Measurements from ENCODE around the gene TBX1. TPM values are rescaled to one million over a fixed set of nuclear protein-coding genes. Genes with fewer than 3 reads are reported as not detected.

TBX1 gene
- total RNA-seq, 5 donors from 2014 or later (not counting 1 experiment from before 2014, with no cell fraction given), result 0.20 TPM; not detected in 4

DNA sequence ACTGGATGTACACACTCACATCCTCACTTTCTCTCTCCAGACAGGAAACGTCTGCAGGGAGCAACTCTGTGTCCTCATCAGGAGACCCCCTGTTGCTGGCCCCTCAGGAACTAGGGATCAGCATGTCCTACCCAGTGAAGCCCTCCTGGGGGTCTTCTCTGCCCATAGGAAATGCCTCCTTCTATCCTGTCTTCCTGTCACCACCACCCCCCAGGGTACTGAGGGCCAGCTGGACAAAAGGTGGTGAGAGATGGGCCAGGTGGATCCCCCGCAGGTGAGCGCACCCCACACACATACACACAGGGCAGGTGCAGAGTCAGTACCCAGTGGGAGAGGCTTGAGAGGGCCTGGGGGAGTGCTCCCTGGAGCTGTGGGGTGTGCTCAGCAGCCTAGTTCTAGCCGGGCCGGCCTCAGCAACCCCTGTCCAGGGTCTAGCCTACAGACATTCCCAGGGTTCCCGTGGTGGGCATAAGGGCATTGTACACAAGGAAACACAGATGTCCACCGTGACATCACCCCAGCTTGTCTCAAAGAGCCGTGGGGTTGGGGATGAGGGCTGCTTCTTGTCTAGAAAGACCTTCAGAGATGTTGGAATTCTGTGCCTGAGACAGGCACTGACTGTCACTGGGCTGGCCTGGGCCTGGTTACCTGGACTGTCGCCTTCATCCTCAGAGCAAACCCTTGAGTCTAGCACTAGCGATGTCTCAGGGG is 28.0 kb upstream of the TBX1 start:
- CTCF ChIA-PET, result no interaction called here
- no peaks in the 10 kb centered on the region for H3K9me3 Mint-ChIP-seq
- DNase-seq (no peak), ATAC-seq (replicated peaks in 1 of 4) (no peak)
- 92% methylated on average over 8 of the region's 10 CpGs for WGBS (ENCODE audit: insufficient coverage)
- Histone ChIP-seq H3K27ac (ENCODE audit: low read length) (no peak overlapping the region), H3K4me3 (ENCODE audit: control insufficient read depth in 1 of 2, extremely low read depth in 1 of 2, low read length in 1 of 2) (no peak overlapping the region), H3K36me3 (ENCODE audit: control insufficient read depth in 2 of 2, extremely low read depth in 1 of 2, insufficient read depth in 1 of 2, low read length in 1 of 2) (no peaks in the 10 kb centered on the region), H3K4me1 (ENCODE audit: control insufficient read depth in 1 of 2, extremely low read depth in 1 of 2, insufficient read depth in 2 of 2, low read length in 2 of 2) (peaks cover 0 to 13% of the 10 kb centered on the region in 2 experiments), H3K27me3 (replicated peaks in 1 of 2; ENCODE audit: control insufficient read depth in 2 of 2, extremely low read depth in 1 of 2, insufficient read depth in 2 of 2, low read length in 1 of 2) (peaks cover 0 to 35% of the 10 kb centered on the region in 2 experiments), H3K9me3 (no peaks in the 10 kb centered on the region)
- H3K27ac Mint-ChIP-seq, result no peak overlapping the region
- peaks cover 0 to 5% of the 10 kb centered on the region in 2 donors for H3K27me3 Mint-ChIP-seq
- POLR2A ChIA-PET, result interaction anchor here in 1 of 2 donors (0.6 kb wide), 1 partner anchor 161 kb away, joined by 3 read pairs; no protein-coding TSS in a partner anchor
- peak overlapping the region in 1 of 3 donors; percentile 38 for H3K4me3 Mint-ChIP-seq
- no peaks in the 10 kb centered on the region for H3K36me3 Mint-ChIP-seq
- peaks cover 2 to 6% (median 3%) of the 10 kb centered on the region in 3 donors for H3K4me1 Mint-ChIP-seq

DNA sequence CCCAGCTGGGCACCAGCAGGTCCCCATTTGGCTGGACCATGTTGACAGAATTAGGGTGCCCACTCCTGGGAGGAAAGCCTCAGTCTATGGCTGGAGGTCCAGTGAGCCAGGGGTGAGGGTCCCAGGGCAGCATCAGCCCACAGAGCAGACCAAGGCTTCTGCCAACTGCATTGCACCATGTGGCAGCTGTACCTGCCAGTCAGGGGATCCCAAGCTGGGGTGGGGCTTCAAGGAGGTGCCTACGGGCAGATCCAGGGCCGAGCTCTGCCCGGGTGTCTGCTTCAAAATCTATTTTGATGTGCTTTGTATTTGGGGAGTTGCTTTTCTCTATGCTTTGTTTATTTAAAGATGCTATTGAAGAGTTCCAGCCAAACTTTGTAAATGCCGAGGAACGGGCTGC is 26.8 kb upstream of the TBX1 start:
- Histone ChIP-seq H3K9me3 (no peaks in the 10 kb centered on the region), H3K4me3 (ENCODE audit: control insufficient read depth in 1 of 2, extremely low read depth in 1 of 2, low read length in 1 of 2) (no peak overlapping the region), H3K4me1 (ENCODE audit: control insufficient read depth in 1 of 2, extremely low read depth in 1 of 2, insufficient read depth in 2 of 2, low read length in 2 of 2) (peaks cover 0 to 13% of the 10 kb centered on the region in 2 experiments), H3K36me3 (ENCODE audit: control insufficient read depth in 2 of 2, extremely low read depth in 1 of 2, insufficient read depth in 1 of 2, low read length in 1 of 2) (no peaks in the 10 kb centered on the region), H3K27ac (ENCODE audit: low read length) (no peak overlapping the region), H3K27me3 (replicated peaks in 1 of 2; ENCODE audit: control insufficient read depth in 2 of 2, extremely low read depth in 1 of 2, insufficient read depth in 2 of 2, low read length in 1 of 2) (peaks cover 0 to 25% of the 10 kb centered on the region in 2 experiments)
- H3K4me3 Mint-ChIP-seq, result no peak overlapping the region
- ATAC-seq (replicated peaks in 1 of 4), result no peak
- DNase-seq, result no peak
- H3K27me3 Mint-ChIP-seq, result peaks cover 0 to 1% of the 10 kb centered on the region in 2 donors
- H3K27ac Mint-ChIP-seq, result no peak overlapping the region
- POLR2A ChIA-PET, result no interaction called here
- CTCF ChIA-PET, result no interaction called here
- H3K36me3 Mint-ChIP-seq, result no peaks in the 10 kb centered on the region
- H3K9me3 Mint-ChIP-seq, result no peaks in the 10 kb centered on the region
- WGBS (ENCODE audit: insufficient coverage), result 88% methylated on average over 5 of the region's 5 CpGs
- peaks cover 2 to 6% (median 3%) of the 10 kb centered on the region in 3 donors for H3K4me1 Mint-ChIP-seq

DNA sequence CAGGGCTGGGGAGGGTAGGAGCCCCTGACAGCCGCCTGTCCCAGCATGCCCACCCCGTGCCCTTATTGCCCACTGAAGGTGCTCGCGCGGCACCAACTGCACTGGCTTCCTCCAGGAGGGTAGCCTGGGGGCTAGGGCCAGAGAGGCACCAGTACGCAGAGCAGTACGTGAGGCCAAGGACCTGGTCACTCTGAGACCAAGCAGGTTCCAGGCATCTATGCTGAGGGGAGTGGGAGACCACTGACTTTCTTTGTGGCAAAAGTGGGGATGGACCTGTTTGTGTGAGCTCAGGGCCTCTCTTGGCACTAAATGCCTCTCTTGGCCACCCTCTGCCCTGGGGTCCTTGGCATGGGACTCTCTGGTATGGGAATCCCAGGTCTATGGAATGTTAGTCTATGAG is 26.4 kb upstream of the TBX1 start:
- Mint-ChIP-seq H3K27me3 (peaks cover 0 to 1% of the 10 kb centered on the region in 2 donors), H3K4me3 (no peak overlapping the region), H3K27ac (no peak overlapping the region), H3K4me1 (peaks cover 2 to 6% (median 3%) of the 10 kb centered on the region in 3 donors), H3K9me3 (no peaks in the 10 kb centered on the region), H3K36me3 (no peaks in the 10 kb centered on the region)
- no peak for DNase-seq
- H3K9me3 ChIP-seq, result no peaks in the 10 kb centered on the region
- H3K4me1 ChIP-seq (ENCODE audit: control insufficient read depth in 1 of 2, extremely low read depth in 1 of 2, insufficient read depth in 2 of 2, low read length in 2 of 2), result peaks cover 0 to 13% of the 10 kb centered on the region in 2 experiments
- CTCF ChIA-PET, result no interaction called here
- POLR2A ChIA-PET, result no interaction called here
- ATAC-seq (replicated peaks in 1 of 4), result no peak
- H3K4me3 ChIP-seq (ENCODE audit: control insufficient read depth in 1 of 2, extremely low read depth in 1 of 2, low read length in 1 of 2), result no peak overlapping the region
- no peaks in the 10 kb centered on the region for H3K36me3 ChIP-seq (ENCODE audit: control insufficient read depth in 2 of 2, extremely low read depth in 1 of 2, insufficient read depth in 1 of 2, low read length in 1 of 2)
- WGBS (ENCODE audit: insufficient coverage), result 95% methylated on average over 6 of the region's 7 CpGs
- H3K27me3 ChIP-seq (replicated peaks in 1 of 2; ENCODE audit: control insufficient read depth in 2 of 2, extremely low read depth in 1 of 2, insufficient read depth in 2 of 2, low read length in 1 of 2), result peaks cover 0 to 21% of the 10 kb centered on the region in 2 experiments
- H3K27ac ChIP-seq (ENCODE audit: low read length), result no peak overlapping the region

DNA sequence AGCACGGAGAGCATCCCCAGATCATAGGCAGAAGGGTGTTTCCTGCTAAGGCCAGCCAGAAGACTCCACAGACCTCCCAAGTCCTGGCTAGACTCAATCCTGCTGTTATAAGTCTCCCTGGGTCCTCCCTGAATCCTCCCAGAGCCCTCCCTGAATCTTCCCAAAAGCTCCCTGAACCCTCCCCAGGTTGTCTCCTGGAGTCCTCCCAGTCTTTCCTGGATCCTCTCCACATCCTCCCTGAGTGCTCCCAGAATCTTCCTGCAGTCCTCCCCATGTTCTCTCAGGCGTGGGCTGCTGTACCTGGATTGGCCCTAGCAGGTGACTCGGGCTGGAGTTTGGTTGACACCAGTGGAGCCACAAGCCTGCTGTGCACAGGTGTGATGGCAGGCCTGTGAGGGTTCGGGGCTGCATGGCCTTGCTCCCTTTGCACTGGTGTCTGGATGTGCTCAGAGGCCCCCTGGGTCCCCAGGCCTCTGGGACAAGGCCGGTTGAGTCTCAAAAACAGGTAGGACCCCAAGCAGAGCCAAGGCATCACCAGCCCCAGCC is 25.7 kb upstream of the TBX1 start:
- peaks cover 2 to 6% (median 3%) of the 10 kb centered on the region in 3 donors for H3K4me1 Mint-ChIP-seq
- no peak overlapping the region for H3K27ac Mint-ChIP-seq
- no peak overlapping the region for H3K27ac ChIP-seq (ENCODE audit: low read length)
- ChIA-PET POLR2A (no interaction called here), CTCF (no interaction called here)
- 75% methylated on average over 5 of the region's 5 CpGs for WGBS (ENCODE audit: insufficient coverage)
- H3K36me3 ChIP-seq (ENCODE audit: control insufficient read depth in 2 of 2, extremely low read depth in 1 of 2, insufficient read depth in 1 of 2, low read length in 1 of 2), result no peaks in the 10 kb centered on the region
- peaks cover 0 to 17% of the 10 kb centered on the region in 2 experiments for H3K27me3 ChIP-seq (replicated peaks in 1 of 2; ENCODE audit: control insufficient read depth in 2 of 2, extremely low read depth in 1 of 2, insufficient read depth in 2 of 2, low read length in 1 of 2)
- peaks cover 0 to 13% of the 10 kb centered on the region in 2 experiments for H3K4me1 ChIP-seq (ENCODE audit: control insufficient read depth in 1 of 2, extremely low read depth in 1 of 2, insufficient read depth in 2 of 2, low read length in 2 of 2)
- no peak for ATAC-seq (replicated peaks in 1 of 4)
- H3K4me3 Mint-ChIP-seq, result no peak overlapping the region
- H3K4me3 ChIP-seq (ENCODE audit: control insufficient read depth in 1 of 2, extremely low read depth in 1 of 2, low read length in 1 of 2), result no peak overlapping the region
- H3K36me3 Mint-ChIP-seq, result no peaks in the 10 kb centered on the region
- no peaks in the 10 kb centered on the region for H3K9me3 ChIP-seq
- H3K27me3 Mint-ChIP-seq, result peaks cover 0 to 1% of the 10 kb centered on the region in 2 donors
- DNase-seq, result no peak
- no peaks in the 10 kb centered on the region for H3K9me3 Mint-ChIP-seq

DNA sequence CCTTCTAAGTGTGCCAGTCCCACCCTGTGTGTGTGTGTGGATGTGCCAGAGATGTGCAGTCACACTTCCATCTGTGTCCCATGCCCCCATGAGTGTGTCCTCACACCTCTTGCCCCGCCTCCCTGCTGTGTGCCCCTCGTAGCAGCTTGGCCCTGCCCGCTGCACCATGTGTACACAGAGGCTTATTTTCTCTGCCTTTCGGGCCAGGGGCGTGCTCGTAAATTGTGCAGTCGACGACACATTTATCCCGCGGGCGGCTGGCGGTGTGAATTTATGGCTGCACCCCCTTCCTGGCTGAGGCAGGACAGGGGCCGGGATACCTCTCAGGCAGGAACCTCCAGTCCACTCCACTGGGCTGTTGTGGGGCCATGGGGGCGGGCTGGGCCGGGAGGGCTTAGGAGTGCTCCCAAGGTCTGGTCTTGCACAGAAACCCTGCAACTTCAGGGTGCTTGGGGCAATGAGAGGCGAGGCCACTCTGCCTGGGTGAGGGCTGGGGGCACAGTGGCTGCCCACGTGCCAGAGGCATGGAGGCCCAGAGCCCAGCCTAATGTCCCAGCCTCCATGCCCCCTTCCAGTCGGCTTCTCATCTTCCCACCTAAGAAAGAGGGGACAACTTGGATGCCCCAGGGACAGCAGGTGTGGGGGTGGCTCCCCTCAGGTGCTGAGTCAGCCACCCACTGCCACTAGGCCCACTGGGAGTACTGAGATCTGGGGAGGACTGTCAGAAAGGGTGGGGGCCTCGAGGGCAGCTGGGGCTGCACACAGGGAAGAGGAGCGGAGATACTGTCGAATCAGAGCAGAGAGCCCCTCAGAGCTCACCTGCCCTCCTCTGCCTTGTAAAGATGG is 24.7 kb upstream of the TBX1 start:
- Mint-ChIP-seq H3K27me3 (no peaks in the 10 kb centered on the region), H3K27ac (no peak overlapping the region), H3K36me3 (no peaks in the 10 kb centered on the region), H3K9me3 (no peaks in the 10 kb centered on the region), H3K4me3 (no peak overlapping the region), H3K4me1 (peaks cover 0 to under 1% (median 0%) of the 10 kb centered on the region in 3 donors)
- no peaks in the 10 kb centered on the region for H3K9me3 ChIP-seq
- peaks cover 0 to 5% of the 10 kb centered on the region in 2 experiments for H3K4me1 ChIP-seq (ENCODE audit: control insufficient read depth in 1 of 2, extremely low read depth in 1 of 2, insufficient read depth in 2 of 2, low read length in 2 of 2)
- 77% methylated on average over 15 of the region's 21 CpGs for WGBS (ENCODE audit: insufficient coverage)
- H3K4me3 ChIP-seq (ENCODE audit: control insufficient read depth in 1 of 2, extremely low read depth in 1 of 2, low read length in 1 of 2), result no peak overlapping the region
- ChIA-PET CTCF (no interaction called here), POLR2A (no interaction called here)
- H3K27ac ChIP-seq (ENCODE audit: low read length), result no peak overlapping the region
- DNase-seq (no peak), ATAC-seq (replicated peaks in 1 of 4) (no peak)
- H3K27me3 ChIP-seq (replicated peaks in 1 of 2; ENCODE audit: control insufficient read depth in 2 of 2, extremely low read depth in 1 of 2, insufficient read depth in 2 of 2, low read length in 1 of 2), result peaks cover 0 to 9% of the 10 kb centered on the region in 2 experiments
- no peaks in the 10 kb centered on the region for H3K36me3 ChIP-seq (ENCODE audit: control insufficient read depth in 2 of 2, extremely low read depth in 1 of 2, insufficient read depth in 1 of 2, low read length in 1 of 2)

DNA sequence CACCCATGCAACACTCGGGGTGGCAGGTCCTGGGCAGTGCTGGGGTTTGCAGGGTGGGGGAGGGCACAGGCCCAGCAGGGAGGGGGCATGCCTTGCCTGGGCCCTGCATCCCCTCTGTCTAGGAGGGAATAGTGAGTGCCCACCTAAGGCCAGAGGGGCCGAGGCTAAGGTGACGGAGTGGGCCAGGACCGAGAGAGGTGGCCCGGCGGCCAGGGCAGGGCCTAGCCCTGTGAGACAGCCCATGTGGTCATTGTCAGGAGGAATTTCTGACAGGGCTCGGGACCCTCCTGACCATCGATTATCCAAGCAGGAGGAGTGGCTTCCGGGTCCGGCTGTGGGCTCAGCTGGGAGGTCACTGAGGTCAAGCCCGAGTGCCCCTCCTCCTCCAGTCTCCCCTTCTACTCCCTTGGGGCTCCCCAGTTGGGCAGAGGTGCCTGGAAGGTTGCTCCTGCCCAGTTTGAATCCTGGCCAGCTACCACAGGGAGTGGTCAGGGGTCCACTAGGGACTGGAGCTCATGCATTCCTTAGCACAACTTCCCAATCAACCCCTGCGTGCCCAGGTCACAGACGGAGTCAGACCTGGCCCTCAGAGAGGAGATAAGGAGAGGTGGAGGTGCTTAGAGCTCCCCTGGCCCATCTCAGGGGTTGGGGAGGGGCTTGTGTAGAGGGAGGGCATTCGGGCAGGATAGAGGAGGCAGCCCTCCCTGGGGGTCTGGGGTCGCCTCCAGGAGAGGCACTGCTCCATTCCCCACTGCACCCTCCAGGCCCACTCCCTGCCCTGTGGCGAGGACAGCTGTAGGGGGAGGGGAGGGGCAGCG is 22.5 kb upstream of the TBX1 start:
- no peak overlapping the region for H3K4me3 Mint-ChIP-seq
- WGBS (ENCODE audit: insufficient coverage), result 88% methylated on average over 6 of the region's 17 CpGs
- ATAC-seq (replicated peaks in 1 of 4), result no peak
- Histone ChIP-seq H3K27ac (ENCODE audit: low read length) (no peak overlapping the region), H3K36me3 (ENCODE audit: control insufficient read depth in 2 of 2, extremely low read depth in 1 of 2, insufficient read depth in 1 of 2, low read length in 1 of 2) (no peaks in the 10 kb centered on the region), H3K9me3 (no peaks in the 10 kb centered on the region), H3K4me1 (ENCODE audit: control insufficient read depth in 1 of 2, extremely low read depth in 1 of 2, insufficient read depth in 2 of 2, low read length in 2 of 2) (no peaks in the 10 kb centered on the region), H3K4me3 (ENCODE audit: control insufficient read depth in 1 of 2, extremely low read depth in 1 of 2, low read length in 1 of 2) (no peak overlapping the region), H3K27me3 (replicated peaks in 1 of 2; ENCODE audit: control insufficient read depth in 2 of 2, extremely low read depth in 1 of 2, insufficient read depth in 2 of 2, low read length in 1 of 2) (peaks cover 0 to 3% of the 10 kb centered on the region in 2 experiments)
- H3K27me3 Mint-ChIP-seq, result no peaks in the 10 kb centered on the region
- CTCF ChIA-PET, result no interaction called here
- no peaks in the 10 kb centered on the region for H3K36me3 Mint-ChIP-seq
- H3K9me3 Mint-ChIP-seq, result no peaks in the 10 kb centered on the region
- H3K27ac Mint-ChIP-seq, result no peak overlapping the region
- no peak for DNase-seq
- POLR2A ChIA-PET, result no interaction called here
- no peaks in the 10 kb centered on the region for H3K4me1 Mint-ChIP-seq
